ENCODE data around the gene LGI4.

The LGI4 gene

DNA sequence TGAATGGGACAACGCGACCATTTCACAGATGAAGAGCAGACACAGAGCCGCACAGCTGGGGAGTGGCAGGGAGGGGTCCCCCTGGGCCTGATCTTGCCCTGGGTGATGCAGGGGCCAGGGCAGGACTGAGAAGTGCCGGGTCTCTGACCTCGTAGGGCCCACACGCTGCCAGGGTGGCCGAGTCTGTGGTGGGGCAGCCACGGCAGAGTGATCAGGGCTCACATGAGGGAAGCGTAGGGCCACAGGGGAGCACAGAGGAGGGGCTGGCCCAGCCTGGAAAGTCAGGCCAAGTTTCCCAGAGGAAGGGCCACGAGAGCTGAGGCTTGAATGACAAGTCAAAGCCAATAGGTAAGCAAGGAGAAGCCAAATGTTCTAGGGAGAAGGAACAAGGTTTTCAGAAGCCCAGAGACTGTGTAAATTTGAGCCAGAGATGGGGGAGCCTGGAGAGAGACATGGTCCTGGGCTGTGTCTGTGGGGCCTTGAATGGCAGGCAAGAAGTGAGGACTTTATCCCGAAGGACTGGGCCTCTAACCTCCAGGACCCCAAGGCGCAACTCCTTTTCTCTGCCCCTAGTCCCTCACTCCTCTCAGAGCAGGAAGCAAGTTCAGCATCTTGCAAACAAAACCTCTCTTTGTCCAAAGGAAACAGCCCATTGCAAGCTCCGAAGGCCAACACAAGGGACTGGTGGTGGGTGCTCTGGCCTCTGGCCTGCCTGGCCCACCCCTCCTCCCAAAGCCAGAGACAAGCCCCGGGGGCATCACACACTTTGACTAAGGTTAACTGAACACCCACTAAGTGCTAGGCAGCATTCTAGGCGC, 51.0 kb downstream of the LGI4 start:
- no peak for DNase-seq

DNA sequence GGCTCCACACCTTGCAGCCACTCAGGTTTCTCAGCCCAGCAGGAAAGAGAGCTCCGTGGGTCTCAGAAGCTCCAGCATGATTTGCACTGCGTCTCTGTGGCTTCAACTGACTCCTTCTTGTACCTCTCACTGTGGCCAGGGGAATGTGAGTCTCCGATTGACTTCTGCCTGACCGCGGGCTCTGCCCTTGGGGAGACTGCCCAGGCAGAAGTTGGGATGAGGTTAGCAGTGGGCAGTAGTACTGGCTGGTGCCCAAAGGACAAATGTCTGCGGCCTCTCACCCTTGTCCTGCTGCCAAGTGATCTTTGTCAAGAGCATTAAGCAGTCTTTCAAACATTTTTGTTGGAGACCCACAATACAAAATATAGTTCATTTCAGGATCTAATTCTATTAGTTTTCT, 53.7 kb downstream of the LGI4 start:
- DNase-seq, result no peak

DNA sequence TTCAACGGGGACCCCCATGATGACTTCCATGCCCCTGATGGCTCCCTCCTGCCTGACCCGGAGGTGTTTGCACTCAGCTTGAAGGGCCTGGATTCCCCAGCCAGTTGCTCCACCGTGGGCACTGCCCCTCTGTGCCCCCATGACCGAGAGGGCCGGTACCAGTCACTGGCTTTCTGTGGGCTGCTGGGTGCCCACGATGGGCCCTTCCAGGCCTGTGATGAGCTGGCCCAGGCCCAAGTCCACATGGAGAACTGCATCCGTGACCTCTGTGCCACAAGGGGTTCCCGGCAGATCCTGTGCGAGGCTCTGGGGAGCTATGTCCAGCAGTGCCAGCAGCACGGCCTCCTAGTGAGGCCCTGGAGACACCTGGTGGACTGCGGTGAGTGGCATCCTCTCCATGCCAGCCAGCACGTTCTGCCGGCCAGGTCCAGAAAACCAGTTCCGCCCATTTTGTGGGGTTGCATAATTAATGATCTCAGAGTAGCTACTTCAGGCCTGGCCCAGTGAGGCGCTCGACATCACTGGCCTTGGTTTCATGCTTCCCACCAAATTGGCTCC, 54.2 kb downstream of the LGI4 start:
- DNase-seq, result no peak

DNA sequence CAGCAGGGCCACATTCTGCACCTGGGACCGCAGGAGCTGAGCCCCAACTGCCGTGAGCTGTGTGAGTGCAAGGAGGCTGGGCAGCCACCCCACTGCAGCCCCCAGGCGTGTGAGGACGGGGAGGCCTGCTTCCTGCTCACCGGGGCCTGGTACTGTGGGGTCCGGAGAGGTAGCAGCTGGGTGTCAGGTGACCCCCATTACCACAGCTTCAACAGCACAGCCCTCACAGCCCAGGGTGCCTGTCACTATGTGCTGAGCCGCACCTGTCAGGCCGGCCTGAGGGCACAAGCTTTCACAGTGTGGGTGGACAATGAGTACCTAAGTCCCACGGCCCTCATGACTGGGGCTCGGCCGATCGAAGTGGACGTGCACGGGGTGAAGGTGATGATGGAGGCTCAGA, 55.0 kb downstream of the LGI4 start:
- DNase-seq, result no peak

DNA sequence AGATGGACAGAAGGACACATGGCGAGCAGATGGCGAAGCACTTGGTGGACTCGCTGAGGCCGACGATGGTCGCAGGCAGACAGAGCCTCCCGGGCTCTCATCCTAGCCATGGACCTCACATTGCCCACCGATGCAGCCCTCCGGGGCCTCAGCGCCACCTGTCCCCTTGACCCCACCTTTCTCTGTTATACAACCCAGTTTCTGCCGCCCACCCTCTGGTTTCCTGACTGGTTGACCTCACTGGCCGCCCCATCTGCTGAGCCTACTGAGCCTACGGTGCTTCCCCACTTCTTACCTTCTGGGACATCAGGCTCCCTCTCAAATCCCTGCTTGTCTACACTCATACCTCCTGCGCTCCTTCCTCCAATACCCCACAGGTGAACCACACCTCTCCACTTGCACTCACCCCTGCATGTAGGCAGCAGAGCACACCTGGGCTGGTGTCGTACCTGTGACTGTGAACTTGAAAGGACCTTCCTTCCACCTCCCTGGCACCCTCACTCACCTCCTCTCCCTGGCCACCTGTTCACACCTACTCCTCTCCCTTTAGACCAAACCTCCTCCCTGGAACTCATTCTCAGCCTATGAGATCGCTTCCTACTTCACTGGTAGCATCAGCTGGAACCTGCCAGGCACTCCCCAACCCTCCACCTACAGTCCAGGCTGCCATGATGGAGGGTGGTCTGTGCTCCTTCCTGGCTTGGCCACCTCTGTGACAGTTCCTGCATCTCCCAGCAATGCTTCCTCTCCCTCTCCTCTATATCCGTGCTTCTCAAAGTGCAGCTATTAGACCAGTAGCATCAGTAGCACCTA, 57.2 kb downstream of the LGI4 start:
- DNase-seq, result no peak

GRCh38 chr19:35076657-35077056, 58.2 kb downstream of the LGI4 start:
- DNase-seq, result no peak

GRCh38 chr19:35076026-35076370, 58.9 kb downstream of the LGI4 start:
- DNase-seq, result no peak

GRCh38 chr19:35075202-35076025, 59.4 kb downstream of the LGI4 start:
- no peak for DNase-seq
